GM19463 (cell line): ENCODE data around the gene TMEM132C.

ENCODE experiments used
- ATAC-seq: cut with Tn5 transposase; IDR thresholded peaks from one replicate; pipeline ENCODE4 v1.9.1; 2021; ENCODE audit warnings: mild to moderate bottlenecking, moderate library complexity; ENCODE audit not compliant: unreplicated experiment

The TMEM132C gene

DNA sequence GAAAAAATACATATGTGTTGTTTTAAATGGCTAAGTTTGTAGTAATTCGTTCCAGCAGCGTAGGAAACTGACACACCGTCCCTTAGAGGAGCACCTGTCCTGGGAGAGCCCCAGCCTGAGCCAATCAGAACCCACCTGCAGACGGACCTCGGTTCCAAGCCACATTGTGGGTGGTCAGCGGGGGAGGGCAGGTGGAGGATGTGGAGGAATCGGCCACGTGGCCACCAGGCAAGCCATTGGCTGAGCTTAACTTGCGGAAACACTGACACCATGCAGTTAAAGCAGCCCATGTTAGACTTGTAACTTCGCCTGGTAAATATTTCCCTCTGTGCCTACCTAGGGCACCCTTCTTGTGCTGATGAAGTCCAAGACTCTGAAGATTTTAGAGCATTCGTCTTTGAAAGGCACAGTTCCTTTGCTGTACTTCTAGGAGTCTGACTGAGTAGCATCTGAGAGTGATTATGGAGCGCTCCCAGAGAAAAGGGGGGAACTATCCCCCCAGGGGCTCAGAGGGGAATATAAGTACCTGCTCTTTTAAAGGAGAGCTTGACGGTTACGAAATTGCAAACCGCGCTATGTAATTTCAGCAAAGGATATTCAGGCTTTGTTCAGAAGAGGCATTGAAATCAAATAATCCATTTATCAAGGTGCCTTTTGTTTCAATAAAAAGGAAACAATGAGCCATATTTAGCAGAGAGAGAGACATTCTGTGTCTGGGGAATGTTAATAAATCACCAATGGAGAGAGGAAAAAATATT lies 135.7 kb downstream of the TMEM132C start:
- no peak for ATAC-seq

DNA sequence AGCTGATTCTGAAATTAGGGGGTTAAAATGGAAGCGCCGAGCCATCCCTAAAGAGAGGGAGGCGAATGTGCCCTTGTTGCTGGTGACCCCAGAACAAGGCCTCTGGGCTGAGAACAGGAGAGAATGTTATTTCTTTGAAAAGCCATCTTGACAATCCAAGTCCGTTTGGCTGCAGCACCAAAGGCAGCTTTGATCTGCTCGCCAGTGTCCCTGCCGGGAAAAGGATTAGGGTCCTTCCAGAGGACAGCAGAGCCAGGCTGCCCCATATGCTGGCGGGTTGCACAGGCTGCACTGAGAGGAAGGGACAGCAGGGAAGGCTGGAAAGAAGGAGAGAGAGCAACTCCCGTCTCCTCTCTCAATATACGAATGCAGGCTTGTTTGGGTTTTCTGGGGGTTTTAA lies 141.7 kb downstream of the TMEM132C start:
- no peak for ATAC-seq

DNA sequence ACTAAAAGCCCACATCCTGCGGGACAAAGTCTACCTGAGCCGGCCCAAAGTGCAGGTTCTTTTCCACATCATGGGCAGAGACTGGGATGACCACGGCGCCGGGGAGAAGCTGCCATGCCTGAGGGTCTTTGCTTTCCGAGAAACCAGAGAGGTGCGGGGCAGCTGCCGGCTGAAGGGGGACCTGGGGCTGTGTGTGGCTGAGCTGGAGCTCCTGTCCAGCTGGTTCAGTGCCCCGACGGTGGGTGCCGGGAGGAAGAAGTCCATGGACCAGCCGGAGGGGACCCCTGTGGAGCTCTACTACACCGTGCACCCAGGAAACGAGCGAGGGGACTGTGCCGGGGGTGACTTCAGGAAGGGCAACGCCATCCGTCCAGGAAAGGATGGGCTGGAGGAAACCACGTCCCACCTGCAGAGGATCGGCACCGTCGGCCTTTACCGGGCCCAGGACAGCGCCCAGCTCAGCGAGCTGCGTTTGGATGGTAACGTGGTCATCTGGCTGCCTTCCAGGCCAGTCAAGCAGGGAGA lies 148.1 kb downstream of the TMEM132C start:
- no peak for ATAC-seq

DNA sequence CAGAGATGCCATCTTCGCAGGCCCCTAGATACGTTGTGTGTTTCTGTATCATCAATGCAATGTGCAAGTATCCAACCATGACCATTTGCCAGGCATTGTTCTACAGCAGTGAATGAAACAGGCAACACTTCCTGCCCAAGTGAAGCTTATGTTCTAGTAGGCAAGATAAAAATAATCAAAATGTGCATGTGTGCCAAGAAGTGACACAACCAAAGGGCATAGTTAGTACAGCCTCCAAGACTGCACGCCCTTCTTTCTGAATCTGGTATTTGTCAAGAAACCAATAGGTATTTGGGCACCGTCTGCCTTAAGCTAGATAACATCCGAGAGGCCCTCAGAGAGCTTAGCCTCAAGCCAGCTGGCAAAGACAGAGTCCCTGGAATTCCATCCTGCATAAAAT lies 152.0 kb downstream of the TMEM132C start:
- no peak for ATAC-seq

DNA sequence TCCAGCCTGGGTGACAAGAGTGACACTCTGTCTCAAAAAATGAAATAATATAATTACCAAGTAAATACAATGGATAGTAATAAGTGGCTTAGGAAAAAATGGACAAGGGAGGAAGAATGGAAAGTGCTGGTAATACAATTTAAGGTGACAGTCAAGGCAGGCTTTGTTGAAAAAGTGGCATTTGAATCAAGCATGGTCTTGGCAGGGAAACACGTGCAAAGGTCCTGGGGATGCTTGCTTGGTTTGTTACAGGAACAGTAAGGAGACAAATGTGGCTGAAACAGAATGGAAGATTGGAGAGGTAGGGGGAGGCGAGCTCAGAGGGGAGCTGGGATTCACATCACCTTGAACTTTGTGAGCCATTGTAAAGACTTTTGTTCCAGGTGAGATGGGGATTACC lies 153.2 kb downstream of the TMEM132C start:
- ATAC-seq = no peak

DNA sequence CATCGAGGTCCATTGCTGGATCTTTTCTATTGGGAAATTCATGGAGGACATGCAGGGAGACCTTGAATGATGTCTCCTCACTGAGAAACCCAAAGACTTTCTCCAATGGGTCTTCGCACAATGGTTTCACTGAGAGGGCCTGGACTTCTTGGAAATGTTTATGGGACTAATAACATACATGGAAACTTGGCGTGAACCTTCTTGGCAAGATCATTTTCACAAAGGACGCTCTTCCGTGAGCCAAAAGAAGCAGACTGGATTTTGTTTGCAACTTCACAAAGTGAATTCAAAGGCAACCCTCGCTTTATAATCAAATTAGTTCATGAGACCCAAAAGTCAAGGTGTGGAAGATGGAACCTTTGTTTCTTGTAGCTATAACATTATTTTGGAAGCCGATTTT lies 154.4 kb downstream of the TMEM132C start:
- no peak for ATAC-seq

DNA sequence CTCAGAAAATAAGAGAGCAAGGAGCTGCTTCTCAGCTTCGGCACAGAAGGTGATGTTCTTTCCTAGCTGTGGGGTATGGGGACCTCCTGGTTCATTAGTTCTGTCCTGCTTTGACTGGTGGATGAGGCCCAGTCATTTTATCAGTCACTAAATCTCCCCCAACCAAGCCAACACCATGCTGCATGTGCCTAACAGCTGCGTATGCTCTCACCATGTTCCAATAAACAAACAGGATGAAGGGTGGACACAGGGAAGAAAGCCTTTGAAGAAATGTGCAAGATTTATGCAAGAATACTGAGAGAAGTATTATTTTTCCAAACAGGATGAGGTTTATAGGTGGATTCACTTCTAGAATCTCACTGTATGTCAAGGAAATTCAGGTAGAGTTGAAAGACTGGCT lies 156.2 kb downstream of the TMEM132C start:
- ATAC-seq = no peak

DNA sequence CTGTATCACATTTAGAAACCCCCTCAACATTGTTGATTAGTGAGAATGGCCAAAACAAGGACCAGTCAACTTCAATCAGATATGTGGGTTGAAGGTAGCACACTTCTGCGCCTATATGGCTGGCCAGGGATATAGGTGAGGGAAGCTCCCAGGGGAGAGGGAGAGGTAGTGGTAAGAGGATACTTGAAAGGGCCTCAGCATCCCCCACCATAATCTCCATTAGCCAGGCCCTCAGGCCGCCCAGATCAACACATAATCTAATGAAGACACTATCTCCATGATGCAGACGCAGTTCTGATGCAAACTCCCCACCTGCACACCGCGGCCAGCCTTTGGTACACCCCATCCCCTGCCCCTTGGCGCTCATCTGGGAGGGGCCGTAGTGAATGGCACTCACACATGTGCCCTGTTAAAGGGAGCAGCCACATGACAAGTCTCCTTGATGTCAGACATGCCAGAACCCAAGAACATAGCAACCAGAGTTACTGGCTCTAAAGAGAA lies 158.0 kb downstream of the TMEM132C start:
- no peak for ATAC-seq

DNA sequence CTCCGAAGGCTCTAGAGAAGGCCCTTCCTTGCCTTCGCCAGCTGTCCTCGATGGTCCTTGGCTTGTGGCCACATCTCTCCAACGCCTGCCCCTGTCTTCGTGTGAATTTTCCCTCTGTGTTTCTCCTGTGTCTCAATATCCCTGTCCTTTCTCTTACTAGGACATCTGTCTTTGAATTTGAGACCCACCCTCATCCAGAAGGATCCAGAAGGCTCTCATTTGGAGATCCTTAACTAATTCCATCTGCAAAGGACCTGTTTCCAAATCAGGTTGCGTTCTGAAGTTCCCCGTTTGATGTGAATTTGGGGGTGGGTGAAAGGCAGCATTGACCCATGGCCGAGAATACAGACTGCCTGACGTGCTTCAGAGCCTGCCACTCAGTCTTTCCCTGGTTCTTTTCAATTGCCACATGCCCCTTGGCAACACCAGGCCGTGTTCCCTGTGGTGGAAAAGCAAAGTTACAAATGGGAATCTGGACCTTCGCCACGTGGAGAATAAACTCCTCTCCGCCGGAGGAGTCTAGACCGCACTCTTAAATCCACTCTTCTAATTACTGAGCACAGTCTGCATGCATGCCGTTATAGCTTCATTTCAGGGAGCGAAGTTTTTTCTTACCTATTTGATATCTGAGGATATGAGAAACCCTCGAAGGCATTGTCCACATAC lies 158.8 kb downstream of the TMEM132C start:
- ATAC-seq = no peak

DNA sequence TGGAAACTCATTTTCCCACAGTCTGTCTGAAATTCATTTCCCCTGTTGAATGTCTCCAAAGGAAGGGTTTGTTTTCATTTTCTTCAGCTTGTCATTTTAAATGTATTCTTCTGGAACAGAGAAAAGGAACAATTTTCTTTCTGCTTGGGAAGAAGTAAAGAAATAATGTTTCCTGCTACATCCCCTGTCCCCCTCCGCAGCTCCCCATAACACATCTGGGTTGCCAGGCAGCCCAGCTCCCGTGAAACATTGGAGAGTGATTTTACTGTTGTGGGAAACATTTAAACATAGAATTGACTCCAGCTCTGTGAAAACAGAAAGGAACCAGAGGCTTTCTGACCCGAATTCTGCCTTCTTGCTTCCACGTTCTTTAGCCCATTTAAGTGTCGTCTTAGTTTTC lies 159.5 kb downstream of the TMEM132C start:
- no peak for ATAC-seq

DNA sequence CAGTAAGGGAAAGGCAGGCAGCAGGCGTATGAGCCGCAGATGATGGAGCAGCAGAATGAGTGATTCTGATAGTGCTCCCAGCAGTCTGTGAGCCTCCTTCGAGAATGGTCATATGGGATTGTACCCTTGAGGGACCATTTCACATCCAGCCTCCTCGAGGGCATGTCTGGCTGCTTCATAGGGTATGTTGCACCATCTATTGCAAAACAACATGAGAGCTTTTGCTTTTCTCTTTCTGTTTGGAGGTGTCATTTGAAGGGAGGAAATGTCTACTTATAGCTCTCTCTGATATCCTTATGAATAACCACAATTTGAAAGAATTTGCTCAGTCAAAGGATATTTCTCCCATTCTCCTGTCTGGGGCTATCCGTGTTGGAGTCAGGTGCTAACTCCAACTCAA lies 172.8 kb downstream of the TMEM132C start:
- ATAC-seq = no peak

DNA sequence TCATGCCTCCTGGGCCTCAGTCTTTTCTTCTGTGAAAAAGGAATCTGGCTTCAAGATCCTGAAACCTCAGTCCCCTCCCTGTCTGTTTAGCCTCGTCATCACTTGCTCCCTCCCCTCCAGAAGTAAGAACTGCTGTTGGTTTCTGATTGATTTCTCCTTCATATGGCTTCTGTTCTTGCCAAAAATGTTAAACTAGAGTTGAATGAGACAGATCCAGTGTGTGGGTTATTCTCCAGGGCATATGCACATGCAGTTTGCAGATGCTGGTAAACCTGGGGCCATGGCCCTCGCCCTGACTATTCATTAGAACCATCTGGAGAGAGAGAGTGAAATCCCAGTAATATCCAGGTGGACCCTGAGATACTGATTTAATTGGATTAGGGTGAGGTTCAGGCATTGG lies 175.1 kb downstream of the TMEM132C start:
- no peak for ATAC-seq

DNA sequence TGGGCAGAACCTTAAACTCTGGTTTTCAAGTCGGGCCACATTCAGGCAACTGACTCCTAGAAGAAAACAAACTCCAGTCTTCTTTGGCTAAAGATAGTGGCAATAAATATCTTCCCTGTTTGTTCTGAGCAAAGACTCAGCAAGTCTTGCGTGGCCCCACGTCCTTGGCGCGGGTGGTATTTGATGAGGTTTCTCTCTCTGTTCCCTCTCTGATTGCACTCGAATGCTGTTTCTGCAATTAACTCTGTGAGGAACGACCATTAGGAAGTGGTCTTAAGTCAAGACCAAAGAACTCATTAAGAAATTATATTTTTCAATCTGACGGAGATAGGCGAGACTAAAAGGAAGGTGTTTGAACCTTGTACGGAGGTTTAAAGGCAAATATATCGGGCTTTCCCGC lies 177.6 kb downstream of the TMEM132C start:
- no peak for ATAC-seq

DNA sequence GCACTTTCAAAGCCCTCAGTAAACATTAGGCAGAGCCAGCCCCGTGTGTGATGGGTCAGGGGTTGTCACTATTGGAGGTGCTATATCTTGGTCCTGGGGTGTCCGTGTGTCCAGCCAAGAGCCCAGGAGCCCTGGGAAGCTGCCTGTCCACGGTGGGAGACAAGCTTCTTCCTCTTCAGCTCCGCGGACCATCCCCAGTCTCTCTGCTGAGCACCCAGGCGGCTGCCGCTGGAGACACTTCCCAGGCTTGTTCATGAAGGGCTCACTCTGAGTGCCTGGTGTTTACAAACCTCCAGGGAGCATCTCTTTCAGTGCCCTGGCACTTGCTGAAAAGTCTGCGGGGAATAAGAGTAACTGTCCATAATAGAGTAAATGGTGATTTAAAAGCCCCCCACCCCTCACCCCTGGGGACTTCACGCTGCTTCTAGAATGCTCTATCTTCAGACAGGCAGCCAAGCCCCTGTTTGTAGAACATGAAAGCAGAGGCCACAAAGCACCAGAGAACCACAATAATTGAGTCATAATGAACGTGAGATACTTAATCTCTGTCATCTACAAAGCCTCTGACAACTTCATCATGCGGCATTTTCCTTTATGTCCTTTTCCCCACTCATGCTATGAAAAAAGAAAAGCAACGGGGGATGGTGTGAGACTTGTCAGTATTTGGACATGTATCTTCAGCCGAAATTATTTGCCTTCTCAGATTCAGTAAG lies 178.6 kb downstream of the TMEM132C start:
- no peak for ATAC-seq

DNA sequence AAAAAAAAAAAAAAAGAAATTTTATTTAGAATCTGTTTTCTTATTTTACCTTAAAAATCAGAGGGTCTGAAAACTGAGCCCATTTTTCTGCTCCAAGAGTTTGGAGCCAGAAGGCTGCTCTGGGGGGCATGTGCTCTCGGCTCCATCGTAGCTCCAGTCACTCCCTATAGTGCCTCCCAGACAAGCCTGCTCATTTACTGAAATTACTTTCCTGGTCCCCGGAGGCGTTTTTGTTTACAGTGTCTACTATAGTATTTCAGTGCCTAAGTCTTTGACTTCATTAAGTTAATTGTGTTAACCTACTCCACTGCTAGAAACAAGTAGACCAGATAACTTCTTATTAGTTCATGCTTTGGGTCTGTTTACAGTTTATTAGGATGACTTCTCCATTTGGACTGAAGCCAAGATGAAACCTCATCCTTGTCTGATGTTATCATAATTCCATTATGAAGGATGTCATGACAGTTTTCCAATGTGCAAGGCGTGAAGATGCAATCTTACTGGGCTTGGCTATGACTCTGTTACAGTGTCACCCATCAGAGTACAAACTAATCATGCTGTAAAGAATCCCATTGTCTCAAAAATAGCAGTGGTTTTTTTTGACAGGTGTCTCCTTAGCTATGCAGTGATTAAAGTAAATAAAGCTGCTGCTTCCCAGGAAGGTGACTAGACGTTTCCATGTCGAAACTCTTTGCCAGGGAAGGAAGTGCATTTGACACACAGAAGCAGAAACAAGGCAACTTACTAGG lies 182.3 kb downstream of the TMEM132C start:
- no peak for ATAC-seq

DNA sequence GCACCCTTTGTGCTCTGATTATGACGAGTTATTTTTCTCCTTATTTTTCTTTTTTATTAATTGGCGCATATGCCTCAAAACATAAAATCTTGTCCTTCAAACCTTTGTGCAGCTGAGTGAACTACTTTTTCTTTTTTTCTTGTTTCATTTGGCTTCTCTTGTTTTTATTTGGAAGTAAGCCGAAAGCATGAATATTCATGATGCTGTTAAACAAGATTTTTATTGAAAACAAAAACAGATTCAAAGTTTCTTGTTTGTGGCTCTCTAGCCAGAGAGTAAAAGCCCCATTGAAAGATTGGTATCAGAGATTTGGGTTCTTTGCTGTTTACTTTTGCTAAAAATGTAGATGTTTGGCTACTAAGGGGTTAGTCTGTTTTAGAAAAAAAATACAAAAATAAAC lies 183.8 kb downstream of the TMEM132C start:
- ATAC-seq = no peak

DNA sequence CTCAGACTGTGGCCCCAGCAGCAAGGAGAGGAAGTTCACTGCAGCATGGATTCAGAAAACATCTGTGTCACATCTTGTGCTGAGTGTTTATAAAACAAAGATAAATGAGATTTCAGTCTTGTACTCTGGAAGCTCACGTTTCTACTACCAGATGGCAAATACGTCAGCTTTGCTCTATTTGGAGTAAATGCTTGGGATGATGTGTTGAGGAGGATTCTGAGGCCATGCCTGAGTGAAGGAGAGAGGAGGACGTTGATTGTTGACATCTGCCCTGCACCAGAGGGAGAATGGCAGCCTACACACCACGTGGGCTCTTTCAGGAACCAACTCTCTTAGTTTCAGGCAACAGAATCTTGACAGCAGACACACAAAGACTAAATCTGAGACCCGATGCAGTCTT lies 188.9 kb downstream of the TMEM132C start:
- ATAC-seq = no peak

DNA sequence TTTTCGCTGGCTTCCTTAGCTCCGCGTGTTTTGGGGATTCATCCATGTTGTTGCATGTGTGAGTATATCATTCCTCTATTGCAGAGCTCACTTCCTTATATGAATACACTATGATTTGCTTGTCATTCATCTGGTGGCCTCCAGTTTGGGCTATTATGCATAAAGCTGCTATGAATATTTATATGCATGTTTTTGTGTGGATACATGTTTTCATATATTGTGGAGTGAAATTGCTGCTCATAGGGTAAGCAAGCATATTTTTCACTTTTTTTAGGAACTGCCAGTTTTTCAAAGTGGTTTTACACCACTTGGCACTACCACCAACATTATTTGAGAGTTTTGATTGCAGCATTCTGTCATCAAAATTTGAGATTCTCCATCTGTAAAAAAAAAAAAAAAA lies 190.0 kb downstream of the TMEM132C start:
- no peak for ATAC-seq

DNA sequence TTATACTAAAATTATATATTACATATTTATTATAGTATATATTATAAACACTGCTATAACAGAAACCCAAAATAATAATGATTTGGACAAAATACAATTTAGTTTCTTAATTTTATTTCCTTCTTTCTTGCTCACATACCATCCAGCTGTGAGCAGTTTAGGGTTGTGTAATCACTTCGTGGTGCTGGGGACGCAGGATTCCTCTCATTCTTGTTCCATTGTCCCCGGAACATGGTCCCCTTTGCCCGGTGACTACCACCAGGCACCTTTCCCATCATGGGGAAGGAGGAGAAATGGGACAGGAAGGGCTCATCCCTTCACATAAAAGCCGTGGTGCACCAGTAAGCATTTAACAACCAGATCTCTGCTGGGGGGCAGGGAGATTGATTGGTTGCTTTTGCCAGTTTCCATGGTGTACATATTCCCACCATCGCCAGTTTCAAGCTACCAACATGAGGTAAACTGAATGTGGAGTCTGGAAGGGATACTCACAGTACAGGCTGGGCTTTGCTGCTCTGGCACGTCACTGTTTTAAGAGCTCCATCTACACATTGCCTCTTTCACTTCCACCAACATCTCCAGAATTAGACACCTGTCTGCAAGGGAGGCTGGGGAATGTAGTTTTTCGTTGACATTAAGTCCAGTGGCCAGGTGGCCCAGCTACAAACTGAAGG lies 191.5 kb downstream of the TMEM132C start:
- ATAC-seq = no peak

DNA sequence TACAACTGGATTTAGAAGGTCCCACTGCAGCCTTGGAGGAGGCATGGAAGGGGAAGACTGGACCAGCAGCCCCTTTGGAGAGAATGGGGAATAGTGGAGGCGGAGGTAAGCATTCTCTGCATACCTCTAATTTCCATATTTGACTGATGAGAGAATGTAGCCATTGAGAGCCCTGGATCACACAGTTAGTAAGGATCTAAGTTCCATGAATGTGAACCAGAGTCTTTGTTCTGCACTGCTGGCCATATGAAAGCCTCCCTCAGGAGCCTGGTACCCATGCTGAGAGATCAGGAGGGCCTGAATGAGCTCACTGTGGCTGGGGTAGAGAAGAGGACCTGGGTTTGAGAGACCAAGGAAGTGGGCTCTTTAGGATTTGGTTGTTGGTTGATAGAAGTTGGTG lies 192.1 kb downstream of the TMEM132C start:
- no peak for ATAC-seq
